ENCODE results near the gene MYO10. TPM values are rescaled to one million over a fixed set of nuclear protein-coding genes. Genes with fewer than 3 reads are reported as not detected.
"Not testable (repeated sequence)": the region's sequence is repeated elsewhere in the genome, so short reads cannot be mapped to it uniquely, and the experiment has no call there.

The MYO10 gene
- total RNA-seq, 1 donor from 2014 or later = 67.0 TPM

GRCh38 chr5:16841416-16841815 is 94.7 kb downstream of the MYO10 start:
- Histone ChIP-seq H3K9me3 (no peaks in the 10 kb centered on the region), H3K27ac (no peak overlapping the region), H3K4me3 (no peak overlapping the region), H3K27me3 (no peaks in the 10 kb centered on the region), H3K4me1 (peaks cover 16% of the 10 kb centered on the region), H3K36me3 (no peaks in the 10 kb centered on the region)
- intact Hi-C loops (cut with DNase I) = no loop called here
- DNase-seq = no peak
- TF ChIP-seq, protein P1, sequence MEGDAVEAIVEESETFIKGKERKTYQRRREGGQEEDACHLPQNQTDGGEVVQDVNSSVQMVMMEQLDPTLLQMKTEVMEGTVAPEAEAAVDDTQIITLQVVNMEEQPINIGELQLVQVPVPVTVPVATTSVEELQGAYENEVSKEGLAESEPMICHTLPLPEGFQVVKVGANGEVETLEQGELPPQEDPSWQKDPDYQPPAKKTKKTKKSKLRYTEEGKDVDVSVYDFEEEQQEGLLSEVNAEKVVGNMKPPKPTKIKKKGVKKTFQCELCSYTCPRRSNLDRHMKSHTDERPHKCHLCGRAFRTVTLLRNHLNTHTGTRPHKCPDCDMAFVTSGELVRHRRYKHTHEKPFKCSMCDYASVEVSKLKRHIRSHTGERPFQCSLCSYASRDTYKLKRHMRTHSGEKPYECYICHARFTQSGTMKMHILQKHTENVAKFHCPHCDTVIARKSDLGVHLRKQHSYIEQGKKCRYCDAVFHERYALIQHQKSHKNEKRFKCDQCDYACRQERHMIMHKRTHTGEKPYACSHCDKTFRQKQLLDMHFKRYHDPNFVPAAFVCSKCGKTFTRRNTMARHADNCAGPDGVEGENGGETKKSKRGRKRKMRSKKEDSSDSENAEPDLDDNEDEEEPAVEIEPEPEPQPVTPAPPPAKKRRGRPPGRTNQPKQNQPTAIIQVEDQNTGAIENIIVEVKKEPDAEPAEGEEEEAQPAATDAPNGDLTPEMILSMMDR (IDR thresholded peaks at IDR 0.05) = no peak
- no peak for ATAC-seq

DNA sequence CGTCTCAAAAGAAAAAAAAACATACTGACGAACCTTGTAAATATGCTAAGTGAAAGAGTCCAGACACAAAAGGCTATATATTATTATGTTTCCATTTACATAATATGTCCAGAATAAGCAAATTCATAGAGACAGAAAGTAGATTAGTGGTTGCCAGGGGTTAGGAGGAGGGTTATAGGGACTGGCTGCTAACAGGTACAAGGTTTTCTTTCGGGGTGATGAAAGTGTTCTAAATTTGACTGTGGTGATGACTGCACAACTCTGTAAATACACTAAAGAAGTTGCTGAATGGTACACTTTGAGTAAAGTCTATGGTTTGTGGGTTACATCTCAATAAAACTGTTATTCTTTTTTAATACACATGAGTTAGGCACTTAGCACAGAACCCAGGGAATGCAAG is 98.8 kb downstream of the MYO10 start:
- DNase-seq (no peak), ATAC-seq (no peak)
- intact Hi-C loops (cut with DNase I) = no loop called here
- H3K4me1 ChIP-seq = no peaks in the 10 kb centered on the region
- no peaks in the 10 kb centered on the region for H3K9me3 ChIP-seq
- no peaks in the 10 kb centered on the region for H3K27me3 ChIP-seq
- H3K27ac ChIP-seq = no peak overlapping the region
- H3K36me3 ChIP-seq = no peaks in the 10 kb centered on the region
- TF ChIP-seq, protein P1 (IDR thresholded peaks at IDR 0.05) = no peak
- H3K4me3 ChIP-seq = no peak overlapping the region

- no peaks in the 10 kb centered on the region for H3K4me1 ChIP-seq
- ATAC-seq = no peak
Observed at GRCh38 chr5:16834029-16834428, 102.1 kb downstream of the MYO10 start.

GRCh38 chr5:16831326-16831725 is 104.8 kb downstream of the MYO10 start:
- intact Hi-C loops (cut with DNase I); H3K4me1 ChIP-seq; DNase-seq; H3K4me3 ChIP-seq; H3K9me3 ChIP-seq; H3K36me3 ChIP-seq; H3K27me3 ChIP-seq; H3K27ac ChIP-seq; ATAC-seq: not testable (repeated sequence)

More at GRCh38 chr5:16834029-16834428, 102.1 kb downstream of the MYO10 start:
- TF ChIP-seq, protein P1 (IDR thresholded peaks at IDR 0.05) = no peak
- no peak for DNase-seq
- no peak overlapping the region for H3K4me3 ChIP-seq
- no peaks in the 10 kb centered on the region for H3K36me3 ChIP-seq
- H3K9me3 ChIP-seq = no peaks in the 10 kb centered on the region
- intact Hi-C loops (cut with DNase I) = no loop called here
- no peak overlapping the region for H3K27ac ChIP-seq
- no peaks in the 10 kb centered on the region for H3K27me3 ChIP-seq

- Histone ChIP-seq H3K9me3 (no peaks in the 10 kb centered on the region), H3K27me3 (no peaks in the 10 kb centered on the region), H3K4me3 (no peak overlapping the region), H3K27ac (no peak overlapping the region), H3K36me3 (no peaks in the 10 kb centered on the region), H3K4me1 (peaks cover 5% of the 10 kb centered on the region)
- no peak for ATAC-seq
- intact Hi-C loops (cut with DNase I) = no loop called here
- no peak for DNase-seq
- TF ChIP-seq, protein P1 (IDR thresholded peaks at IDR 0.05) = no peak
Observed at GRCh38 chr5:16827755-16828154, 108.3 kb downstream of the MYO10 start.

DNA sequence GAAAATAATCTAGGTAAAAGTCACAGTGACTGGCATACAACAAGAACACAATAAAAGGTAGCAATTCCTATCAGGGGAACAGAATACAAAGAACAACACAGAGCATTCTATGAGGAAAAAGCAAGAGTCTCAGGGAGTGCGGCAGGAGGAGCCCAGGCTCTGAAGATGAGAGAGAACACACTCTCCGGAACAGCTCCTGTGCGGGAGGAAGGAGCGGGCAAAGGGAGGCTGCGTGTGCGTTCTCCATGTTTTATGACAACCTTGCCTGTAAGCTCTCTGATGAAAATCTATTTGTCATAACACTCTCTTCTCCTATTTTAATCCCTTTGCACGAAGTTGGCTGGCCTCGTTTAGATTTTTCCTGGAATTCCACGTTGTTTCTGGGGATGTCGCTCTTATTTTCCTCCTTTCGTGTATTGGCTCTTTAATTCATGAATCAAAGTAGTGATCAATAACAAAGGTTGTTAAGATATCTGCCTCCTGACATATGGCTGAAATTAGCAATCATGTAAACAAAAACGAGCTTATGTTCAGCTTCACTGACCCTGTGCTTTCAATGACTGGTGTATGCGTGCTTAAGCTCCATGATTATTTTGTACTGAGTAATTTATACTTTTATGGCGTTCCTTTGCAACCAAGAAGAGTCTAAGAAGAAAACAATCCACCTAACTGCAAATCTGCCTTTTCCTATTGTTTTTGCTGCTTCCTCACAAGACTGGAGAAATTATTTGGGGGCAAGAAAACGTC is 109.5 kb downstream of the MYO10 start:
- H3K4me3 ChIP-seq = no peak overlapping the region
- no peak for ATAC-seq
- no peaks in the 10 kb centered on the region for H3K27me3 ChIP-seq
- no peak for DNase-seq
- intact Hi-C loops (cut with DNase I) = no loop called here
- no peak overlapping the region for H3K27ac ChIP-seq
- peaks cover 5% of the 10 kb centered on the region for H3K4me1 ChIP-seq
- H3K36me3 ChIP-seq = no peaks in the 10 kb centered on the region
- no peaks in the 10 kb centered on the region for H3K9me3 ChIP-seq
- TF ChIP-seq, protein P1 (IDR thresholded peaks at IDR 0.05) = no peak
